Large intestine (tissue), 3 donors: Measurements from ENCODE around the gene TRMT2A. TPM values are rescaled to one million over a fixed set of nuclear protein-coding genes. Genes with fewer than 3 reads are reported as not detected.

Experiments
- DNase-seq, 2 donors: peaks; one replicate each; pipeline versions ENCODE4 v3.0.0 to v3.0.0-alpha.2; 2013
- H3K27ac ChIP-seq: one replicate; pipeline ENCODE4 v1.5.1; 2013; ENCODE audit warnings: low read length
- H3K27me3 ChIP-seq: 2 replicates; pipeline ENCODE4 v1.6.1; 2013; ENCODE audit warnings: low read length; ENCODE audit not compliant: control insufficient read depth, insufficient read depth
- H3K36me3 ChIP-seq: 2 replicates; pipeline ENCODE4 v1.6.1; 2013; ENCODE audit warnings: low read length; ENCODE audit not compliant: control insufficient read depth, insufficient read depth
- H3K4me1 ChIP-seq: one replicate; pipeline ENCODE4 v1.6.1; 2013; ENCODE audit warnings: low read length; ENCODE audit not compliant: control insufficient read depth, insufficient read depth
- H3K4me3 ChIP-seq: one replicate; pipeline ENCODE4 v1.5.1; 2013; ENCODE audit warnings: low read length
- H3K9me3 ChIP-seq: one replicate; pipeline ENCODE4 v1.6.1; 2013; ENCODE audit warnings: mild to moderate bottlenecking, low read depth, low read length, moderate library complexity; ENCODE audit not compliant: control insufficient read depth
- WGBS: methylation state at CpG from one replicate; pipeline ENCODE4 v1.1.5; 2013; ENCODE audit warnings: low lambda C conversion rate; ENCODE audit not compliant: insufficient coverage; 5-methylcytosine and 5-hydroxymethylcytosine counted together
- polyA plus RNA-seq: library from polyadenylated mRNA; unstranded; fragments of 120-200 nt; gene quantifications from one replicate; pipeline ENCODE4 v1.2.1, GENCODE V29; 2013

The TRMT2A gene
- polyA plus RNA-seq, 1 donor, result 51.3 TPM

DNA sequence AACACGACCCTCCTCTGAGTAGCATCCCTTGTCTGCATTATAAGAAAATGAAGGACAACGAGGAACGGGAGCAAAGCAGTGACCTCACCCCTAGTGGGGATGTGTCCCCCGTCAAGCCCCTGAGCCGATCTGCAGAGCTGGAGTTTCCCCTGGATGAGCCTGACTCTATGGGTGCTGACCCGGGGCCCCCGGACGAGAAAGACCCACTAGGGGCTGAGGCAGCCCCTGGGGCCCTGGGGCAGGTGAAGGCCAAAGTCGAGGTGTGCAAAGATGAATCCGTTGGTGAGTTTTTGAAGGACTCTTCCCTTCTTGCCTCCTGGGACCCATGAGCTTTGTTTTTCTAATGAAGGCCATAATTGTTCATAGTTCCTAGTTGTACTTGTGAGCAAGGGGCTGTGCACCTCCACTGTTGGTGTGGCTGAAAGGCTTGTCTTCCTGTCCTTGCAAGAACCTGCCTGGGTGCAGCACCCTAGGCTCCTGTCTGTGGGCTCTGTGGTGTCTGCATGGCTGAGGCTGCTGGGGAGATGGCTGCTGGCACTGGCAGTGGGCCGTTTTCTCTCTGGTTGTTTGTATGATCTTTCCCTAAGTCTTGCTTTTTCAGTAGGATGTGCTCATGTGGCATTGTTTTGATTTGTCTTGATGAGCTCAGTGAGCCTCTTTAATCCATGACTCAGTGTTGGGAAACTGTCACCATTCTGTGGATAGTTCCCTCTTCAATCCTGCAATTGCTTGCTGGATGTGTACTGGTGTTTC is 26.9 kb downstream of the TRMT2A start:
- peaks cover 95% of the 10 kb centered on the region for H3K36me3 ChIP-seq
- WGBS, result no CpG with 5 or more reads among the region's 11 CpGs
- no peak for DNase-seq

DNA sequence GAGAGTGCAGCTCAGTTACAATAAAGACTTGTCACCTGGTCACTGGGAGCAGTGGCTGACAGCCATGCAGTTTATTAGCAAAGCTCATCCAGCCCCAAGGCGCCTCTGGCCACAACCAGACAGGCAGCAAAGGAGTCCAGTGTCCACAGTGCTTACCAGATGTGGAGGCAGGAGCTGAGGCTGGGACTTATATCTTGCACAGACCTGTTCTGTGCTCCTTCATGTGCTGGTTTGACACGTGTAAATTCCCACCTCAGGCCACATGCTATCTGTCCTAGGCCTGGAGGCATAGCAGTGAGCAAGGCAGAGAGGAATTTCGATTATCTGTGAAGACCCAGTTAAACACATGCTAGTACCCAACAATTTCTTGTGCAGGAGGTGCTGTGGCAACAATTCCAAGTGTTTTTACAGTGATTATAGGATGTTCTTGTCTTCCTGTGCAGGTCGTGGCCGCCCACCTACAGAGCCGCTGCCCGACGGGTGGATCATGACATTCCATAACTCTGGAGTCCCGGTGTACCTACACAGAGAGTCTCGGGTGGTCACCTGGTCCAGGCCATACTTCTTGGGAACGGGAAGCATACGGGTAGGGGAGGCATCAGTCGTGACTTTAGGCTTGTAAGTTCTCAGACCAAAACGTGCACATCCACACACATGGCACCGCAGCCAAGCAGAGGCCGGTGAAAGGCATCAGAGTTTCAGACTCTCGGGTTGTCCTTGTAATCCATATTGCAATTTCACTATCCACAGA is 27.6 kb downstream of the TRMT2A start:
- H3K9me3 ChIP-seq, result peaks cover 5% of the 10 kb centered on the region

More for the DNA sequence above, 26.9 kb downstream of the TRMT2A start:
- no peak overlapping the region for H3K27ac ChIP-seq
- H3K9me3 ChIP-seq, result peaks cover 5% of the 10 kb centered on the region
- H3K4me3 ChIP-seq, result no peak overlapping the region
- H3K27me3 ChIP-seq, result no peaks in the 10 kb centered on the region
- H3K4me1 ChIP-seq, result no peaks in the 10 kb centered on the region

DNA sequence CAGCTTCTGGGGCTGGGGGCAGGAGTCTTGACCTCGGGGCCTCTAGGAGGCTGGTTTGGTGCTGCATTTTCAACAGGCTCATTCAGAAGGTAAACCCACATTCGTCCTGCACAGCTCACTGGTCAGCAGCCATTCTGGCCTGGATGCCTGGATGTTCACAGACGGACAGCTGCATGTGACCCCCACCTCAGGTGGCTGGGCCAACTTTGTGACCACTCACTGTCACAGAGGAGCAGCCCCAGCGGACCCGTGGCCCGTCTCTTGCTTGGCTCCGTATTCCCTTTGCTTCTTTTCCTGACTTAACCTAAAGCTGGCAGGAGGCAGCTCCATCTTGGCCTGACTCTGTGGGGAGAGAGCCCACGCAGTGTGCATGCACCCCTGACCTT is 28.8 kb downstream of the TRMT2A start:
- Histone ChIP-seq H3K4me3 (no peak overlapping the region), H3K27me3 (no peaks in the 10 kb centered on the region), H3K4me1 (peaks cover 3% of the 10 kb centered on the region), H3K36me3 (peaks cover 76% of the 10 kb centered on the region), H3K27ac (no peak overlapping the region), H3K9me3 (peaks cover 5% of the 10 kb centered on the region)
- no peak for DNase-seq
- WGBS, result no CpG with 5 or more reads among the region's 8 CpGs

More for the DNA sequence above, 27.6 kb downstream of the TRMT2A start:
- no peak for DNase-seq
- H3K4me1 ChIP-seq, result no peaks in the 10 kb centered on the region
- no peak overlapping the region for H3K27ac ChIP-seq
- peaks cover 88% of the 10 kb centered on the region for H3K36me3 ChIP-seq
- no peaks in the 10 kb centered on the region for H3K27me3 ChIP-seq
- H3K4me3 ChIP-seq, result no peak overlapping the region
- no CpG with 5 or more reads among the region's 17 CpGs for WGBS

DNA sequence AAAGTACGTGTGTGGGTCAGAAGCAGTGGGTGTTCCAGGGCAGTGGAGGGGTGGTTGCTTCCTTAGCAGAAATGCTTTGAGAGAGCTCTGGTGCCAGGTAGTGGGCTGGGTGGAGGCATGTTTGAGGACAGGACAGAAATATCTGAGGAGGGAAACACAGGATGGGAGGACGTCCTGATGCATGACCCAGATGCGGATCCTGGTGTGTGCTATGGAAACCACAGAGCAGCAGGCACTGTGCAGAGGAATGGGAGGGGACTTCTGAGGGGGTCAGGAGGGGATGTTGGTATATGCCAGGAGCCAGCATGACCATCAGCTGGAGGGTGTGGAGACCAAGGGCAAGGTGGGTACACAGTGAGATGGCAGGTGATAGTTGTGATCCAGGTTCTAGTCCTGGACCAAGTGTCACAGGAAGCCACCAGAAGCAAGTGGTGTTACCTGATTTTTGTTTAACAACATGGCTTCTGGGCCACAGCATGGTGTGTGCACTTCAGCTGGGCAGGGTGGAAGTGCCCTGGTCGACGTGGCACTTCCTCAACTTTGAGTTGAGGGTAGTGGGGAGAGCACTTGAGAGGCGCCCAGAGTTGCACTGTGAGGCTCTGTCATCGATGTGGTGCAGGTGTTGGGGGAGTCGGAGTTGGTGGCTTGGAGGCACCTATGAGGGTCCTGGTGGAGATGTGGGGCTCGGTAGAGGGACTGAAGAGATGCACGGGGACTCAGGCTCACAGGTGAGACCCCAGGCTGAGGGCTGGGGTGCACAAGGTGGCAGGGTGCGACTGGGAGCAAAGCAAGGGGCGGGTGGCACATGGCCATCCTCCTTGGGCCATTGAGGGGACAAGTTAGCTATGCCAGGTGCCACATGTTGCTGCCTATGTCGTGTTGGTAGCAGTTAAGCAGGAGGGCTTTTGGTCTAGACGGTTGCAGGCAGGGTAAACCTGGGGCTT is 29.4 kb downstream of the TRMT2A start:
- no peak for DNase-seq
- H3K4me3 ChIP-seq, result no peak overlapping the region
- H3K4me1 ChIP-seq, result peaks cover 8% of the 10 kb centered on the region
- H3K36me3 ChIP-seq, result peaks cover 76% of the 10 kb centered on the region
- H3K27ac ChIP-seq, result no peak overlapping the region
- no peaks in the 10 kb centered on the region for H3K27me3 ChIP-seq
- WGBS, result no CpG with 5 or more reads among the region's 14 CpGs
- H3K9me3 ChIP-seq, result peaks cover 5% of the 10 kb centered on the region

DNA sequence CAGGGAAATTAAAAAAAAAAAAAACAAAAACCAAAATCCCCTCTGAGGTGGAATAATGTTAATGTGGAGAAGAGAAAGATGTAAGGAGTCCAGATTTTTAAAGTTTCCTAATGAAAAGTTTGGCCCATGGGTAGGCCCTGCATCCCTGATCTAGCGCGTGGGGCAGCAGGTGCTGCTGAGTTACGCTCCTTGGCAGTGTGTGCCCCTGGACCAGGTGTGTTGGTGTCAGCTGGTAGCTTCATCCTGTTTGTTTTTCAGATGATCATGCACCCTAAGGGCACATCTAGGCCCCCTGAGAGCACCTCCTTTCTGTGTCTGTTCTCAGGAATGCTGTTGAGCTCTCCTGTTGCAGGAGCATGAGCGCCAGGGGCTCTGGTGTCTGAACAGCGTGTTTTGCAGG is 30.3 kb downstream of the TRMT2A start:
- Histone ChIP-seq H3K36me3 (peaks cover 67% of the 10 kb centered on the region), H3K27ac (no peak overlapping the region), H3K4me1 (peaks cover 10% of the 10 kb centered on the region), H3K9me3 (peaks cover 5% of the 10 kb centered on the region), H3K27me3 (no peaks in the 10 kb centered on the region), H3K4me3 (no peak overlapping the region)
- DNase-seq, result no peak
- WGBS, result 86% methylated on average over 1 of the region's 5 CpGs

DNA sequence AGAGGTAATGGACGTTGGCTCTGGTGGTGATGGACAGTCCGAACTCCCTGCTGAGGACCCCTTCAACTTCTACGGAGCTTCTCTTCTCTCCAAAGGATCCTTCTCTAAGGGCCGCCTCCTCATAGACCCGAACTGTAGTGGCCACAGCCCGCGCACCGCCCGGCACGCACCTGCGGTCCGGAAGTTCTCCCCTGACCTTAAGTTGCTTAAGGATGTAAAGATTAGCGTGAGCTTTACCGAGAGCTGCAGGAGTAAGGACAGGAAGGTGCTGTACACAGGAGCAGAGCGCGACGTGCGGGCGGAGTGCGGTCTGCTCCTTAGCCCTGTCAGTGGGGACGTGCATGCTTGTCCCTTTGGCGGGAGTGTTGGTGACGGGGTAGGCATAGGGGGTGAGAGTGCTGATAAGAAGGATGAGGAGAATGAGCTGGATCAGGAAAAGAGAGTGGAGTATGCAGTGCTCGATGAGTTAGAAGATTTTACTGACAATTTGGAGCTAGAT is 30.9 kb downstream of the TRMT2A start:
- peaks cover 5% of the 10 kb centered on the region for H3K9me3 ChIP-seq
- no peak for DNase-seq
- 98% methylated on average over 11 of the region's 24 CpGs for WGBS
- no peak overlapping the region for H3K27ac ChIP-seq
- H3K4me1 ChIP-seq, result peaks cover 16% of the 10 kb centered on the region
- H3K27me3 ChIP-seq, result no peaks in the 10 kb centered on the region
- no peak overlapping the region for H3K4me3 ChIP-seq
- H3K36me3 ChIP-seq, result peaks cover 61% of the 10 kb centered on the region

DNA sequence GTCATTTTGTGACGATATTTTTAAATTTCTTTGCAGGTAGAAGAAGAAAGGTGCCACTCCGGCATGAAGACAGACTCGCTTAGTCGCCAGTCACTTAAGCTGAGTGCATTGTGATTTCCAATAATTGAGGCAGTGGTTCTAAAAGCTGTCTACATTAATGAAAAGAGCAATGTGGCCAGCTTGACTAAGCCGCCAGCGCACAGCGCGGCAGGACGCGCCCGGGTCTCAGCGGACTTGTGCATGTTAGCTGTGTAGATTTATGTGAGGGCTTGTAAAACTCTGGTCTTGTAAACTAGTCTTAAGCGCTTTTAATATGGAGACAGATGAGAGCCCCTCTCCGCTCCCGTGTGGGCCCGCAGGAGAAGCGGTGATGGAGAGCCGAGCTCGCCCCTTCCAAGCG is 31.4 kb downstream of the TRMT2A start:
- H3K27me3 ChIP-seq, result no peaks in the 10 kb centered on the region
- H3K36me3 ChIP-seq, result peaks cover 56% of the 10 kb centered on the region
- no peak overlapping the region for H3K4me3 ChIP-seq
- no CpG with 5 or more reads among the region's 20 CpGs for WGBS
- peaks cover 5% of the 10 kb centered on the region for H3K9me3 ChIP-seq
- H3K27ac ChIP-seq, result no peak overlapping the region
- DNase-seq, result no peak
- H3K4me1 ChIP-seq, result peaks cover 21% of the 10 kb centered on the region

DNA sequence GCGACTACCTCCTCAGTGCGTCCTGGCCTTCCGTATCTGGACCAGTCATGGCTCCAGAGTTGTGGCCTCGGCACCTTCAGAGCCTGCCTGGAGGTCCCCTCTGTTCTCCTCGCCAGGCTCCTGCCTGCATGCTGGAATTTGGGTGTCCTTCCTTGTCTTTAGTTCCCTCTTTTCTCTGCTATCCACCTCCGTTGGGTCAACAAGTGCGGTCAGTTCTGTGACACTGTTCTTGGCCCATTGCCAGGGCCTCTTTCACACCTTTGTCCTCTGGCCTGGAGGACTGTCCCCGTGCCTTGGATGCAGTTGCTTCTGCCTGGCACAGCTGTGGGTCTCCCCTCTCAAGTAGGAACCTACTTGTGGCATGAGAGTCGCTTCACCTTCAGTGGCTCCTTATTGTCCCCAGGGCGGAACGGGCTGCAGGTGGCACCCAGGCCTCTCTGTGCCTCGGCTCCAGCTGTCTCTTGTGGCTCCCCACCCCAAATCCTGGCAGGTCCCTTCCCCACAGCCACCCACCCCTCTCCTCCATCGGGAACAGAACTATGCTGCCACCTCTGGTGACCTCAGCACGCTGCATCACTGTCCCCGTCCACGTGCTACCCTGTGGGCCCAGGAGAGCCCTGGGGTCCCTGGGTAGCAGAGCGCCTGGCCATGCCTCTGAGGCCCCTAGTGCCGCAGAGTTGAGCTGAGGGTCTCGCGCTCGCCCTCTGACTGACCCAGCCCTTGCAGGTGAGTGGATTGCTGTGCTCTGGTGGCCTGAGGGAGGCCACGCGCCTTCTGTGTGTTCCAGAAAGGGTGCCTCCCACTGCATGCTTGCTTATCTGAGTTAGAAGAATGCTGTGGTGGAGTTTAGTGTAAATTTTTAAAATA is 32.2 kb downstream of the TRMT2A start:
- Histone ChIP-seq H3K27me3 (no peaks in the 10 kb centered on the region), H3K4me3 (no peak overlapping the region), H3K36me3 (peaks cover 47% of the 10 kb centered on the region), H3K27ac (no peak overlapping the region), H3K4me1 (peaks cover 21% of the 10 kb centered on the region), H3K9me3 (peaks cover 5% of the 10 kb centered on the region)
- no CpG with 5 or more reads among the region's 23 CpGs for WGBS
- DNase-seq, result peak in 1 of 2 donors; percentile 11

DNA sequence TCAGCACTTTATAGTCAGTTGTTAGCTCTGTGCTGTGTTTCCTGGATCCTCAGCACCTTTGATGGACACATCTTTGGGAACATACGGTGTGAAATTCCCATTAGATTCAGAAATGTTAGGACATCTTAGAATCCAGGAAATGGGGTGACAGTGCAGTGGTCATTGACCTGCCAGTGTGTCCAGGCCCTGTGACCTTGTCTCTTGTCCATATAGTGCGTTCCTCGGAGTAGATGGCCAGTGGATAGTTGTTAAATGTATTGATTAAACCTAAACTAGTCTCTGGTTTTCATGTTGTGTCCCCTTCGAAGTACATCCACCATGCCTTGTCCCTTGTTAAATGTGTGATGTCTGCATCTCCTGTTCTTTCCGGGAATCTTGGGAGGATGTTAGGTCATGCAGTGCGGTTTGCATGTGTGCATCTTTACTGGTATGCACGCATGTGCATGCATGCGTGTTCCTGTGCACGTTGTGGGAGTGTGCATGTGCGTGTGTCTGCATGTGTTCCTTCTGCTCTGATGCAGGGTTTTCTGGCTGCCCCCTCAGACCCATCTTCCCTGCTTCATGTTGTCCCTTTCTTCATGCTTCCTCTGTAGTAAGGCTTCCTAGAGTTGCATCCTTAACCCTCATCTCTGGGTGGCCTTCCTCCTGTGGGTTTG is 33.0 kb downstream of the TRMT2A start:
- no CpG with 5 or more reads among the region's 10 CpGs for WGBS
- Histone ChIP-seq H3K4me1 (peaks cover 25% of the 10 kb centered on the region), H3K27me3 (no peaks in the 10 kb centered on the region), H3K9me3 (peaks cover 5% of the 10 kb centered on the region), H3K36me3 (peaks cover 40% of the 10 kb centered on the region), H3K4me3 (no peak overlapping the region), H3K27ac (no peak overlapping the region)
- no peak for DNase-seq
